B cell (primary cell): ENCODE results near the gene GNA12. TPM values are rescaled to one million over a fixed set of nuclear protein-coding genes. Genes with fewer than 3 reads are reported as not detected.

Experiments used
- ATAC-seq: fragments of 200-7000 bp; cut with Tn5 transposase; one replicate; pipeline ENCODE4 v1.10.0; 2021; ENCODE audit warnings: low read depth, mild to moderate bottlenecking, moderate number of reproducible peaks, moderate library complexity
- CTCF ChIA-PET: fragments of 350-600 bp; sonication (Branson Sonifier 250); formaldehyde crosslinking; loops from one replicate; lab custom pipeline; 2021; ENCODE audit warnings: antibody characterized with exemption, inconsistent platforms; lab: Charles Lee
- POLR2A ChIA-PET: fragments of 350-600 bp; sonication (Branson Sonifier 250); formaldehyde crosslinking; loops from one replicate; lab custom pipeline; 2021; ENCODE audit warnings: antibody characterized with exemption; lab: Charles Lee
- DNase-seq: peaks from one replicate; pipeline ENCODE4 v3.0.0; 2013
- H2AFZ ChIP-seq: 2 replicates; pipeline ENCODE4 v1.6.1; 2012; ENCODE audit warnings: mild to moderate bottlenecking, low read depth, low read length; ENCODE audit not compliant: insufficient read depth, poor library complexity, severe bottlenecking
- H3K27ac ChIP-seq, 2 donors: 1 replicate in 1 of 2; 2 replicates in 1 of 2; pipeline ENCODE4 v1.5.1; 2012 to 2013; ENCODE audit warnings: low read length in 2 of 2, mild to moderate bottlenecking in 2 of 2, moderate library complexity in 1 of 2
- H3K27me3 ChIP-seq, 4 experiments: fragments of 200-600 bp in 1 of 4; sonication (generic) in 1 of 4; replicated peaks in 1 of 4; 1 replicate in 2 of 4; 2 replicates in 2 of 4; pipeline versions ENCODE4 v1.6.1 to v1.7.0; 2013 to 2016; ENCODE audit warnings: low read length in 3 of 4, mild to moderate bottlenecking in 2 of 4, mixed read lengths in 1 of 4, moderate library complexity in 1 of 4; ENCODE audit not compliant: insufficient read depth in 4 of 4, control insufficient read depth in 3 of 4; ENCODE audit errors: control extremely low read depth in 1 of 4
- H3K36me3 ChIP-seq, 2 experiments: replicated peaks in 1 of 2; 1 replicate in 1 of 2; 2 replicates in 1 of 2; pipeline versions ENCODE4 v1.6.1 to v1.7.1; 2013; ENCODE audit warnings: low read length in 1 of 2; ENCODE audit not compliant: insufficient read depth in 2 of 2, control insufficient read depth in 1 of 2; ENCODE audit errors: control extremely low read depth in 1 of 2, extremely low read depth in 1 of 2
- H3K4me1 ChIP-seq, 2 donors: fragments of 200-600 bp in 1 of 2; sonication (generic) in 1 of 2; 1 replicate in 1 of 2; 2 replicates in 1 of 2; pipeline versions ENCODE4 v1.5.1 to v1.6.1; 2013 to 2017; ENCODE audit warnings: low read length in 2 of 2; ENCODE audit not compliant: control insufficient read depth in 2 of 2, insufficient read depth in 2 of 2
- H3K4me2 ChIP-seq: replicated peaks from 2 replicates; pipeline ENCODE3; 2012; ENCODE audit warnings: mild to moderate bottlenecking, low read depth, low read length; ENCODE audit not compliant: poor library complexity, severe bottlenecking
- H3K4me3 ChIP-seq, 5 experiments: fragments of 200-600 bp in 1 of 5; sonication (generic) in 1 of 5; 1 replicate in 3 of 5; 2 replicates in 2 of 5; pipeline versions ENCODE4 v1.5.1 to v1.7.0; 2011 to 2016; ENCODE audit warnings: low read length in 4 of 5, mild to moderate bottlenecking in 4 of 5, low read depth in 2 of 5, control low read depth in 1 of 5, moderate library complexity in 1 of 5; ENCODE audit not compliant: insufficient read depth in 1 of 5; ENCODE audit errors: control extremely low read depth in 1 of 5, extremely low read depth in 1 of 5
- H3K79me2 ChIP-seq: fragments of 200-600 bp; sonication (generic); one replicate; pipeline ENCODE4 v1.6.0; 2016; ENCODE audit warnings: low read length; ENCODE audit not compliant: control insufficient read depth, insufficient read depth
- H3K9ac ChIP-seq: fragments of 200-600 bp; sonication (generic); 2 replicates; pipeline ENCODE4 v1.6.1; 2017; ENCODE audit warnings: mild to moderate bottlenecking, low read length, moderate library complexity
- H3K9me3 ChIP-seq, 3 donors: one replicate each; pipeline versions ENCODE4 v1.6.1 to v1.7.1; 2013; ENCODE audit warnings: low read length in 2 of 3; ENCODE audit not compliant: control insufficient read depth in 2 of 3, insufficient read depth in 1 of 3; ENCODE audit errors: control extremely low read depth in 1 of 3
- H4K20me1 ChIP-seq: 2 replicates; pipeline ENCODE4 v1.6.0; 2012; ENCODE audit warnings: mild to moderate bottlenecking, low read length; ENCODE audit not compliant: insufficient read depth, control insufficient read depth, poor library complexity, severe bottlenecking
- H3K27ac Mint-ChIP-seq: one replicate; pipeline ENCODE4 v1.8.0; 2021; ENCODE audit warnings: mixed read lengths
- H3K27me3 Mint-ChIP-seq: one replicate; pipeline ENCODE4 v1.8.0; 2021; ENCODE audit warnings: mixed read lengths
- H3K4me1 Mint-ChIP-seq: one replicate; pipeline ENCODE4 v1.8.0; 2021; ENCODE audit warnings: mixed read lengths
- H3K4me3 Mint-ChIP-seq: one replicate; pipeline ENCODE4 v1.8.0; 2021; ENCODE audit warnings: mixed read lengths
- H3K9me3 Mint-ChIP-seq: one replicate; pipeline ENCODE4 v1.8.0; 2022; ENCODE audit warnings: mixed read lengths; ENCODE audit not compliant: insufficient read depth
- CTCF ChIP-seq: fragments of 200-600 bp; IDR thresholded peaks from one replicate; pipeline ENCODE4 v1.8.0; 2022; ENCODE audit warnings: antibody characterized with exemption, mild to moderate bottlenecking
- EZH2 ChIP-seq: IDR thresholded peaks from 2 replicates; pipeline ENCODE4 v1.6.1; 2012; ENCODE audit warnings: borderline replicate concordance, low read depth, mild to moderate bottlenecking, moderate library complexity, low read length; ENCODE audit not compliant: insufficient read depth, poor library complexity, severe bottlenecking
- WGBS: methylation state at CpG from one replicate; pipeline ENCODE4 v1.1.5; 2013; ENCODE audit warnings: missing lambda C conversion rate; ENCODE audit not compliant: insufficient coverage; 5-methylcytosine and 5-hydroxymethylcytosine counted together
- intact Hi-C: fragments of 100-400 bp; cut with micrococcal nuclease; formaldehyde crosslinking; loops from one replicate; pipeline ENCODE4 v1.10.0; 2022
- polyA plus RNA-seq: library from polyadenylated mRNA; depleted of rRNA; stranded (reverse); fragments of >200 nt; gene quantifications from 2 replicates; pipeline ENCODE4 v1.2.3, GENCODE V29; 2012
- total RNA-seq, 2 donors: library from RNA; stranded (reverse); fragments of 120-200 nt in 1 of 2; gene quantifications; 1 replicate in 1 of 2; 2 replicates in 1 of 2; pipeline versions ENCODE4 v1.2.3 to v1.2.4, GENCODE V29; 2013 to 2022

GNA12 gene
- total and polyA plus RNA-seq, 2 donors (not counting 1 experiment from before 2014, with no cell fraction given) = 34.6 to 110 TPM

DNA sequence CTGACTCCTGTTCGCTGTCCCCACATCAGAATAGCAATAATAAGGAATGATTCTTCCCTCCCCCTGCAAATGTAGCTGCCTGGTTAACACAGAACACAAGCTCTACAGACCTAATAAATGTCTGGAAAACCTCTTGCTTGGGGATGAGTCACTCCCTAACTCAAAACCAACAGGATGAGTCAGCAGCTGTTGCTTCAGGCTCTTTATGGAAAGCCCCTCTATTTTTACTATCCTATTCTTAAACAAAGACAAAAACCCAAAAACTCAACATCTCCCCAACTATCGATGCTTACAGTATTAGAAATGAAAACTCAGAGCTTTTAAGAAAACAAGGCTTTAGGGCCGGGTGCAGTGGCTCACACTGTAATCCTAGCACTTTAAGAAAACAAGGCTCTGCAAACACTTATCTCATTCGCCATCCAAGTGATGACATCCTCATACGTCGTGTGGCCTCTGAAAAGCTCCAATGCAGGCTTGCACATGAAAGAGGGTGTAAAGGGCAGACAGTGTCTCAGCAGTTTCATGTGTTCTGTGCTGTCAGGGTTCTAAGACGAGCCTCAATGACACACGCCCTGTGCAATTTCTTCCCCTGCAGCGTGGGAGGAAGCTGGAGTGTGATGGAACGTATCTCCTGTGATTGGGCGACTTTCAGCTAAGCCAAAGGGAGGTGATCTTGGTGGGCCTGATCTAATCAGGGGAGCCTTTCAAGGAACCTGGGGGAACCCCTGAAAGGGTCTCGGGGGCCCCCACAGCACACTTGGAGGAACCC lies 86.0 kb downstream of the GNA12 start:
- no peak overlapping the region for H3K4me2 ChIP-seq
- no peak for TF ChIP-seq CTCF
- TF ChIP-seq EZH2 = no peak
- ATAC-seq (peak; percentile 73), DNase-seq (no peak)
- Mint-ChIP-seq H3K27ac (peak overlapping the region; percentile 89), H3K27me3 (no peaks in the 10 kb centered on the region), H3K4me3 (peak overlapping the region; percentile 63), H3K4me1 (peaks cover 37% of the 10 kb centered on the region), H3K9me3 (no peaks in the 10 kb centered on the region)
- POLR2A ChIA-PET = interaction anchor here (1.2 kb wide), 1 partner anchor 15 kb away, joined by 4 read pairs; no protein-coding TSS in a partner anchor
- H3K9ac ChIP-seq = no peak overlapping the region
- WGBS = 63% methylated on average over 10 of the region's 12 CpGs
- no peak overlapping the region for H2AFZ ChIP-seq
- peaks cover 0 to 30% of the 10 kb centered on the region in 2 experiments for H3K36me3 ChIP-seq
- H3K4me1 ChIP-seq = peaks cover 7 to 10% of the 10 kb centered on the region in 2 donors
- CTCF ChIA-PET = interaction anchor here (1.1 to 3.6 kb wide), 3 partner anchors 10 to 48 kb away, joined by 4 to 18 read pairs (median 4); no protein-coding TSS in a partner anchor
- H3K79me2 ChIP-seq = peaks cover 43% of the 10 kb centered on the region
- no peaks in the 10 kb centered on the region for H3K9me3 ChIP-seq
- intact Hi-C loops = no loop called here
- no peak overlapping the region for H3K4me3 ChIP-seq
- H3K27me3 ChIP-seq = no peaks in the 10 kb centered on the region
- H4K20me1 ChIP-seq = peaks cover 28% of the 10 kb centered on the region
- peak overlapping the region in 1 of 2 donors; percentile 11 for H3K27ac ChIP-seq
